ENCODE results near the gene FAM98C.

DNA sequence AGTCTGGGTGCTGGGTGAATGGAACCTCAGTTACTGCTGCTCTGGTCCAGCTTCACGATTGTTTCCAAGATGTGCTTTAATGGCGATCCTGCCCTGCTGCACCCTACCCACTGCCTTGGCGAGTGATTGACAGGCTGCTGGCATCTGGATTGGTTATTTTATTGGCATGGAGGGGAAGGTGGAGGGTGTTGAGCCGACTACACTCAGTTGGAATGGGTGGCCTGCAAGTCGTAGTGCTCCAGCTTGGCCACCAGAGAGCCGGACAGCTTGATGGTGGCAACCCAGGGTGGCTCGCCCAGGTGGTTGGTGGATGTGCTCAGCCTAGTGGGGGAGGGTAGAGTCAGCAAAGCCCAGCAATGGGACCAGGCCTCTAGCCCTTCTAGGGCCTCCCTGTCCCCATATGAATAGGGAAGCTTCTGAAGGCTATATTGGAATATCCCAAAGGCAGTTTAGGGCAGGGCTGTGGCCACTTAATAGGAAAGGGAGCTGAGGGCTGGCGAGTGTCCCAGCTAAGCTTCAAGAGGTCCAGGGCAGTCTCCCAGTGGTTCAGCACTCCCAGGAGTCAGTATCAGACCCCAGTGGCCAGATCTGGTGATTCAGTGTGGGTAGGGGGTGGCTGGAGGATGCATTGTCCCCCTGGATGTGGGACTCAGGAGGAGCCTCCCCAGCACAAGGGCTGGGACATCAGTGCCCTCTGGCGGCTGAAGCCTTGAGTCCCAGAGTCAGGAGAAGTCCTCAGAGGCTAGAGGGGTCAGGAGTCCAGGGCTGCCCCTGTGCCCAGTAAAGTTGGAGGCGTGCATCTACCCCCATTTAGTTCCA lies 18.5 kb upstream of the FAM98C start:
- TF ChIP-seq, protein P1, sequence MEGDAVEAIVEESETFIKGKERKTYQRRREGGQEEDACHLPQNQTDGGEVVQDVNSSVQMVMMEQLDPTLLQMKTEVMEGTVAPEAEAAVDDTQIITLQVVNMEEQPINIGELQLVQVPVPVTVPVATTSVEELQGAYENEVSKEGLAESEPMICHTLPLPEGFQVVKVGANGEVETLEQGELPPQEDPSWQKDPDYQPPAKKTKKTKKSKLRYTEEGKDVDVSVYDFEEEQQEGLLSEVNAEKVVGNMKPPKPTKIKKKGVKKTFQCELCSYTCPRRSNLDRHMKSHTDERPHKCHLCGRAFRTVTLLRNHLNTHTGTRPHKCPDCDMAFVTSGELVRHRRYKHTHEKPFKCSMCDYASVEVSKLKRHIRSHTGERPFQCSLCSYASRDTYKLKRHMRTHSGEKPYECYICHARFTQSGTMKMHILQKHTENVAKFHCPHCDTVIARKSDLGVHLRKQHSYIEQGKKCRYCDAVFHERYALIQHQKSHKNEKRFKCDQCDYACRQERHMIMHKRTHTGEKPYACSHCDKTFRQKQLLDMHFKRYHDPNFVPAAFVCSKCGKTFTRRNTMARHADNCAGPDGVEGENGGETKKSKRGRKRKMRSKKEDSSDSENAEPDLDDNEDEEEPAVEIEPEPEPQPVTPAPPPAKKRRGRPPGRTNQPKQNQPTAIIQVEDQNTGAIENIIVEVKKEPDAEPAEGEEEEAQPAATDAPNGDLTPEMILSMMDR (optimal IDR thresholded peaks at IDR 0.05 in 1 of 3, IDR thresholded peaks at IDR 0.05 in 1 of 3, conservative IDR thresholded peaks at IDR 0.05 in 1 of 3; ENCODE audit: extremely low read depth in 1 of 3, insufficient read depth in 2 of 3, low read length in 3 of 3), result peak; percentile 32 to 56 (median 54)
- no peak for TF ChIP-seq EZH2 (IDR thresholded peaks at IDR 0.05; ENCODE audit: low read length)

Measured in keratinocyte (primary cell).